ENCODE measurements around the gene MAP1LC3A. TPM values are rescaled to one million over a fixed set of nuclear protein-coding genes. Genes with fewer than 3 reads are reported as not detected.
"Not testable (repeated sequence)": the region's sequence is repeated elsewhere in the genome, so short reads cannot be mapped to it uniquely, and the experiment has no call there.

Gene MAP1LC3A
- total RNA-seq, result 1 to 10 TPM; 2.6 to 2.7 TPM

GRCh38 chr20:34558320-34559218 lies at the start of gene MAP1LC3A:
Gene MAP1LC3A, plus strand, starts transcription at chr20:34558718. Its CDS starts 151 bp downstream, at chr20:34558869.
- ChIA-PET CTCF (interaction anchor here (0.9 to 1.9 kb wide), 3 partner anchors 11 to 256 kb away, joined by 3 to 4 read pairs (median 3); no protein-coding TSS in a partner anchor), POLR2A (no interaction called here)
- Mint-ChIP-seq H3K4me1 (peaks cover 16% of the 10 kb centered on the region), H3K9me3 (no peaks in the 10 kb centered on the region), H3K4me3 (peak within 1 kb of the TSS; percentile 74), H3K36me3 (ENCODE audit: low read depth) (peaks cover 2% of the 10 kb centered on the region), H3K27ac (peak within 1 kb of the TSS; percentile 88), H3K27me3 (no peaks in the 10 kb centered on the region)
- peak; percentile 91 for DNase-seq

GRCh38 chr20:34510575-34510974 lies 47.9 kb upstream of the MAP1LC3A start:
- ChIA-PET POLR2A (interaction anchor here (0.8 kb wide), 1 partner anchor 57 kb away, joined by 4 read pairs; no protein-coding TSS in a partner anchor), CTCF (no interaction called here)
- Mint-ChIP-seq H3K4me1 (peaks cover 14% of the 10 kb centered on the region), H3K27me3 (no peaks in the 10 kb centered on the region), H3K36me3 (ENCODE audit: low read depth) (peaks cover 25% of the 10 kb centered on the region), H3K9me3 (no peaks in the 10 kb centered on the region), H3K4me3 (no peak overlapping the region), H3K27ac (no peak overlapping the region)
- DNase-seq, result no peak

- no peaks in the 10 kb centered on the region for H3K9me3 Mint-ChIP-seq
- H3K36me3 Mint-ChIP-seq (ENCODE audit: low read depth), result peaks cover 18% of the 10 kb centered on the region
- CTCF ChIA-PET, result interaction anchor here (1.1 to 1.7 kb wide), 3 partner anchors 35 to 257 kb away, joined by 3 to 6 read pairs (median 5); no protein-coding TSS in a partner anchor
- POLR2A ChIA-PET, result interaction anchor here (1.1 kb wide), 1 partner anchor 209 kb away, joined by 3 read pairs; the partner anchor contains the start of gene AHCY
- peaks cover 14% of the 10 kb centered on the region for H3K4me1 Mint-ChIP-seq
- H3K4me3 Mint-ChIP-seq, result no peak overlapping the region
- H3K27ac Mint-ChIP-seq, result no peak overlapping the region
- no peaks in the 10 kb centered on the region for H3K27me3 Mint-ChIP-seq
- DNase-seq, result no peak
Measured at GRCh38 chr20:34511891-34512265, 46.6 kb upstream of the MAP1LC3A start.

GRCh38 chr20:34512266-34512954 lies 46.1 kb upstream of the MAP1LC3A start:
- H3K36me3 Mint-ChIP-seq (ENCODE audit: low read depth), result peaks cover 14% of the 10 kb centered on the region
- POLR2A ChIA-PET, result interaction anchor here (1.1 kb wide), 1 partner anchor 210 kb away, joined by 3 read pairs; the partner anchor contains the start of gene AHCY
- H3K27ac Mint-ChIP-seq, result no peak overlapping the region
- CTCF ChIA-PET, result interaction anchor here (1.1 to 1.7 kb wide), 3 partner anchors 35 to 257 kb away, joined by 3 to 6 read pairs (median 5); no protein-coding TSS in a partner anchor
- no peak overlapping the region for H3K4me3 Mint-ChIP-seq
- no peaks in the 10 kb centered on the region for H3K27me3 Mint-ChIP-seq
- DNase-seq, result no peak
- no peaks in the 10 kb centered on the region for H3K9me3 Mint-ChIP-seq
- H3K4me1 Mint-ChIP-seq, result peaks cover 17% of the 10 kb centered on the region

- peaks cover 12% of the 10 kb centered on the region for H3K36me3 Mint-ChIP-seq (ENCODE audit: low read depth)
- H3K27ac Mint-ChIP-seq, result no peak overlapping the region
Measured at GRCh38 chr20:34512955-34513419, 45.5 kb upstream of the MAP1LC3A start.

GRCh38 chr20:34514034-34514433 lies 44.5 kb upstream of the MAP1LC3A start:
- H3K27ac Mint-ChIP-seq, H3K27me3 Mint-ChIP-seq, POLR2A ChIA-PET, H3K4me3 Mint-ChIP-seq, DNase-seq, H3K9me3 Mint-ChIP-seq: not testable (repeated sequence)
- H3K36me3 Mint-ChIP-seq (ENCODE audit: low read depth), result peaks cover 12% of the 10 kb centered on the region
- CTCF ChIA-PET, result interaction anchor here (1.2 kb wide), 1 partner anchor 202 kb away, joined by 4 read pairs; no protein-coding TSS in a partner anchor
- peaks cover 27% of the 10 kb centered on the region for H3K4me1 Mint-ChIP-seq

More at GRCh38 chr20:34512955-34513419, 45.5 kb upstream of the MAP1LC3A start:
- no peak for DNase-seq
- ChIA-PET POLR2A (interaction anchor here (1.1 kb wide), 1 partner anchor 210 kb away, joined by 3 read pairs; the partner anchor contains the start of gene AHCY), CTCF (interaction anchor here (1.1 to 1.7 kb wide), 2 partner anchors 36 to 200 kb away, joined by 3 to 6 read pairs; no protein-coding TSS in a partner anchor)
- Mint-ChIP-seq H3K27me3 (no peaks in the 10 kb centered on the region), H3K4me3 (no peak overlapping the region), H3K9me3 (no peaks in the 10 kb centered on the region), H3K4me1 (peaks cover 20% of the 10 kb centered on the region)

GRCh38 chr20:34514897-34515483 lies 43.5 kb upstream of the MAP1LC3A start:
- ChIA-PET CTCF (interaction anchor here (1.0 to 3.4 kb wide), 6 partner anchors 9 to 202 kb away, joined by 3 to 36 read pairs (median 4); no protein-coding TSS in a partner anchor), POLR2A (interaction anchor here (0.7 to 1.6 kb wide), 2 partner anchors 151 to 737 kb away, joined by 3 to 7 read pairs; partner anchors contain the start of gene ITCH)
- no peaks in the 10 kb centered on the region for H3K9me3 Mint-ChIP-seq
- peaks cover 12% of the 10 kb centered on the region for H3K36me3 Mint-ChIP-seq (ENCODE audit: low read depth)
- no peak for DNase-seq
- peak overlapping the region; percentile 97 for H3K4me3 Mint-ChIP-seq
- H3K27me3 Mint-ChIP-seq, result no peaks in the 10 kb centered on the region
- peak overlapping the region; percentile 94 for H3K27ac Mint-ChIP-seq
- H3K4me1 Mint-ChIP-seq, result peaks cover 27% of the 10 kb centered on the region

- Mint-ChIP-seq H3K9me3 (no peaks in the 10 kb centered on the region), H3K4me1 (peaks cover 29% of the 10 kb centered on the region)
Measured at GRCh38 chr20:34515484-34516246, 42.9 kb upstream of the MAP1LC3A start.

GRCh38 chr20:34516247-34517113 lies 42.0 kb upstream of the MAP1LC3A start, which contains the start of gene DYNLRB1:
Gene DYNLRB1, plus strand, starts transcription at chr20:34516422. Its CDS starts 37 bp downstream, at chr20:34516459.
- ChIA-PET CTCF (interaction anchor here (0.6 to 3.4 kb wide), 9 partner anchors 11 to 373 kb away, joined by 3 to 36 read pairs (median 4); partner anchors contain the start of gene ITCH), POLR2A (interaction anchor here (0.6 to 1.6 kb wide), 4 partner anchors 115 to 214 kb away, joined by 3 to 7 read pairs (median 4); partner anchors contain the start of gene ITCH)
- H3K4me3 Mint-ChIP-seq, result peak within 1 kb of the TSS; percentile 97
- peak within 1 kb of the TSS; percentile 94 for H3K27ac Mint-ChIP-seq
- peaks cover 30% of the 10 kb centered on the region for H3K4me1 Mint-ChIP-seq
- H3K36me3 Mint-ChIP-seq (ENCODE audit: low read depth), result peaks cover 7% of the 10 kb centered on the region
- no peaks in the 10 kb centered on the region for H3K9me3 Mint-ChIP-seq
- H3K27me3 Mint-ChIP-seq, result no peaks in the 10 kb centered on the region
- peak; percentile 97 for DNase-seq

More at GRCh38 chr20:34515484-34516246, 42.9 kb upstream of the MAP1LC3A start:
- peak overlapping the region; percentile 94 for H3K27ac Mint-ChIP-seq
- peak; percentile 81 for DNase-seq
- H3K27me3 Mint-ChIP-seq, result no peaks in the 10 kb centered on the region
- CTCF ChIA-PET, result interaction anchor here (1.0 to 3.4 kb wide), 7 partner anchors 10 to 203 kb away, joined by 3 to 36 read pairs (median 4); no protein-coding TSS in a partner anchor
- H3K4me3 Mint-ChIP-seq, result peak overlapping the region; percentile 97
- POLR2A ChIA-PET, result interaction anchor here (0.7 to 1.6 kb wide), 4 partner anchors 152 to 737 kb away, joined by 3 to 7 read pairs (median 3); partner anchors contain the start of gene ITCH
- peaks cover 11% of the 10 kb centered on the region for H3K36me3 Mint-ChIP-seq (ENCODE audit: low read depth)

- Mint-ChIP-seq H3K27me3 (no peaks in the 10 kb centered on the region), H3K4me3 (peak overlapping the region; percentile 97), H3K9me3 (no peaks in the 10 kb centered on the region), H3K36me3 (ENCODE audit: low read depth) (peaks cover 10% of the 10 kb centered on the region), H3K4me1 (peaks cover 33% of the 10 kb centered on the region), H3K27ac (peak overlapping the region; percentile 94)
- DNase-seq, result no peak
- CTCF ChIA-PET, result interaction anchor here (0.6 to 3.4 kb wide), 6 partner anchors 17 to 374 kb away, joined by 3 to 36 read pairs (median 4); partner anchors contain the start of gene ITCH
- POLR2A ChIA-PET, result no interaction called here
Measured at GRCh38 chr20:34517114-34517505, 41.4 kb upstream of the MAP1LC3A start.
